ENCODE measurements around the gene PDIA2. TPM values are rescaled to one million over a fixed set of nuclear protein-coding genes. Genes with fewer than 3 reads are reported as not detected.
"Not testable (repeated sequence)": the region's sequence is repeated elsewhere in the genome, so short reads cannot be mapped to it uniquely, and the experiment has no call there.

The PDIA2 gene
- polyA plus RNA-seq, 1 experiment, result not detected

DNA sequence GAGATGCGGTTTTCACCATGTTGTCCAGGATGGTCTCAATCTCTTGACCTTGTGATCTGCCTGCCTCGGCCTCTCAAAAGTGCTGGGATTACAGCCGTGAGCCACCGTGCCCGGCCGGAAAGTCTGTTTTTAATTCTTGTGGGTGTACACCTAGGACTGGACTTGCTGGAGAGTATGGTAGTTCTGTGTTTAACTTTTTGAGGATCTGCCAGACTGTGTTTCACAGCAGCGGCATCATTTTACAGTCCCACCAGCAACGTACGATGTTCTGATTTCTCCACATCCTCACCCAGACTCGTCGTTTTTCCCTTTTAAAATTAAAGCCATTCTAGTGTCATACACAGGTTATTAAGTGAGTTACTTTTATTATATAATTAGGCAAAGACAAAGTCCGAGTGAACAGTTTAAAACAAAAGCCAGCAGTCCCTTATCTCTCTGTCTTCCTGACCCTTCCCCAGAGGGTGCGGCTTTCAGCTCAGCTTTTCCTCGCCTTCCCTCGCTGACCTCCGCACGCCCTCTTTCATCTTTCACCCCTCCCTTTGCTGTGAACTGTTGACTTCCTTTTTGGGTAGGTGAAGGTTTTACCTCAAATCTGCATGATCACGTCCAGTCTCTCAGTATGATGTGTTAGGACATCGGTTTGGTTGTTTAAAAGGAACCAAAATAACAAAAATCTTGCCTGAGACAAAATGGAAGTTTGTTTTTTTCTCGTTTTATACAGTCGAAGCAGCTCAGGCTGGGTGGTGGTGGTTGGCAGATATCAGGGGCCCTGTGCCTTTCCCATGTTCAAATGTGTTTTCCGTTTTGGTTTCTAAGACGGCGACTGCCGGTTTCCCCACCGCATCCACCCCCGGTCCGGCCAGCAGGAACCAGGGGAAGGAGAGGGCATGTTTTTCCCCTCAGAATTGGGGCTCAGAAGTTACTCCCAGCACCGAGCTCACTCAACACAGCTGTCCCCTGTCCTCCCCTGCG lies 30.3 kb upstream of the PDIA2 start:
- H3K4me3 ChIP-seq (ENCODE audit: low read depth, low read length), result no peak overlapping the region
- peaks cover 14% of the 10 kb centered on the region for H3K36me3 ChIP-seq (ENCODE audit: control insufficient read depth, insufficient read depth, low read length)
- TF ChIP-seq CTCF (IDR thresholded peaks at IDR 0.05; ENCODE audit: insufficient read depth, low read depth, low read length), result no peak
- CTCF ChIA-PET, result interaction anchor here (1.2 to 1.3 kb wide), 2 partner anchors 9 to 17 kb away, joined by 3 read pairs; no protein-coding TSS in a partner anchor
- POLR2A ChIA-PET, result no interaction called here
- H3K27me3 ChIP-seq (ENCODE audit: control insufficient read depth, insufficient read depth, low read length), result no peaks in the 10 kb centered on the region
- no peak for DNase-seq (ENCODE audit: low read depth)

GRCh38 chr16:253833-254232 lies 29.1 kb upstream of the PDIA2 start:
- CTCF ChIA-PET, result interaction anchor here (1.3 kb wide), 1 partner anchor 19 kb away, joined by 3 read pairs; no protein-coding TSS in a partner anchor

DNA sequence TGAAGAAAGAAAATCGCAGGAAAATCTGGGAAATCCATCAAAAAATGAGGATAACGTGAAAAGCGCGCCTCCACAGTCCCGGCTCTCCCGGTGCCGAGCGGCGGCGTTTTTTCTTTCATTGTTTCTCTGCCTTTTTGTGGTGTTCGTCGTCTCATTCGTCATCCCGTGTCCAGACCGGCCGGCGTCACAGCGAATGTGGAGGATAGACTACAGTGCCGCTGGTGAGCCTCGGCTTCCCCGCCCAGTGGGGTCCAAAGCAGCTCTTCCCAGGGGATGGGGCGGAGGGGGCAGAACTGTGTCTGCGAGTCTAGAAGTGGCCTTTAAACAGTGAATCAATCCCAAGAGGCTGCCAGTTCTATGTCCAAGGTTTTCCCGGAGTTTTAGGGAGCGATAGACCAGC lies 28.5 kb upstream of the PDIA2 start:
- ChIA-PET CTCF (no interaction called here), POLR2A (no interaction called here)
- no peak overlapping the region for H3K4me3 ChIP-seq (ENCODE audit: low read depth, low read length)
- no peak for DNase-seq (ENCODE audit: low read depth)
- no peaks in the 10 kb centered on the region for H3K27me3 ChIP-seq (ENCODE audit: control insufficient read depth, insufficient read depth, low read length)
- H3K36me3 ChIP-seq (ENCODE audit: control insufficient read depth, insufficient read depth, low read length), result peaks cover 12% of the 10 kb centered on the region
- TF ChIP-seq CTCF (IDR thresholded peaks at IDR 0.05; ENCODE audit: insufficient read depth, low read depth, low read length), result no peak

More at GRCh38 chr16:253833-254232, 29.1 kb upstream of the PDIA2 start:
- H3K4me3 ChIP-seq (ENCODE audit: low read depth, low read length), result no peak overlapping the region
- DNase-seq (ENCODE audit: low read depth), result no peak
- TF ChIP-seq CTCF (IDR thresholded peaks at IDR 0.05; ENCODE audit: insufficient read depth, low read depth, low read length), result no peak
- H3K27me3 ChIP-seq (ENCODE audit: control insufficient read depth, insufficient read depth, low read length), result no peaks in the 10 kb centered on the region
- POLR2A ChIA-PET, result no interaction called here
- peaks cover 14% of the 10 kb centered on the region for H3K36me3 ChIP-seq (ENCODE audit: control insufficient read depth, insufficient read depth, low read length)

GRCh38 chr16:255183-255582 lies 27.8 kb upstream of the PDIA2 start:
- no peaks in the 10 kb centered on the region for H3K27me3 ChIP-seq (ENCODE audit: control insufficient read depth, insufficient read depth, low read length)
- no peak for DNase-seq (ENCODE audit: low read depth)
- H3K36me3 ChIP-seq (ENCODE audit: control insufficient read depth, insufficient read depth, low read length), result peaks cover 16% of the 10 kb centered on the region
- no peak for TF ChIP-seq CTCF (IDR thresholded peaks at IDR 0.05; ENCODE audit: insufficient read depth, low read depth, low read length)
- ChIA-PET CTCF (no interaction called here), POLR2A (no interaction called here)
- no peak overlapping the region for H3K4me3 ChIP-seq (ENCODE audit: low read depth, low read length)

- H3K27me3 ChIP-seq (ENCODE audit: control insufficient read depth, insufficient read depth, low read length); H3K4me3 ChIP-seq (ENCODE audit: low read depth, low read length); CTCF ChIA-PET; POLR2A ChIA-PET; DNase-seq (ENCODE audit: low read depth): not testable (repeated sequence)
- peaks cover 20% of the 10 kb centered on the region for H3K36me3 ChIP-seq (ENCODE audit: control insufficient read depth, insufficient read depth, low read length)
Observed at GRCh38 chr16:258091-258490, 24.9 kb upstream of the PDIA2 start.
